SK-MEL-5 (cell line): ENCODE measurements around the gene FKBP2. TPM values are rescaled to one million over a fixed set of nuclear protein-coding genes. Genes with fewer than 3 reads are reported as not detected.

Experiments
- DNase-seq: peaks from one replicate; pipeline ENCODE4 v3.0.0-alpha.2; 2016; ENCODE audit warnings: low read depth, low spot score
- in situ Hi-C: cut with HindIII; loops from 2 replicates; pipeline ENCODE4 v1.10.0; 2016; ENCODE audit warnings: low sequenced_read_pairs, high pct_unique_total_duplicates, low pct_unique_long_range_greater_than_20kb
- total RNA-seq: library from RNA; depleted of rRNA; stranded (reverse); fragments of >200 nt; shearing (Covaris generic); gene quantifications from 2 replicates; pipeline ENCODE4 v1.2.3, GENCODE V29; 2014

Gene FKBP2
- total RNA-seq, 1 experiment from 2014 or later, result 107 TPM

DNA sequence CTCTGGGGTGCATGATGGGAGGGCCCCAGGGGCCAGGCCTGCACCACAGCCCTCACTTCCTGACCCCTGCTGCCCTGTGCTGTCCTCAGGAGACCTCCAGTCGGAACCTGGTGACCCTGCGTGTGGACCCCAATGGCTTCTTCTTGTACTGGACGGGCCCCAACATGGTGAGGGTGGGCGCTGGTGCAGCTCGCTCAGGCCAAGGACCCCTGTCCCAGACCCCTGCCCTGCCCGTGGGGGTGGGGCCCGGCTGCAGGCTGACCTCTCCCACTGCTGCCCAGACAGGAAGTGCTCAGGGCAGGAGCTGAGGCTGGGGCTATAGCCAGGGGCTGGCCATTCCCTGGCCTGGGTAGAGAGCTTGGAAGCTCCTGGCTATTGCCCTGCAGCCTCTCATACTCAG lies 13.4 kb downstream of the FKBP2 start:
- no peak for DNase-seq
- in situ Hi-C loops, result no loop called here

DNA sequence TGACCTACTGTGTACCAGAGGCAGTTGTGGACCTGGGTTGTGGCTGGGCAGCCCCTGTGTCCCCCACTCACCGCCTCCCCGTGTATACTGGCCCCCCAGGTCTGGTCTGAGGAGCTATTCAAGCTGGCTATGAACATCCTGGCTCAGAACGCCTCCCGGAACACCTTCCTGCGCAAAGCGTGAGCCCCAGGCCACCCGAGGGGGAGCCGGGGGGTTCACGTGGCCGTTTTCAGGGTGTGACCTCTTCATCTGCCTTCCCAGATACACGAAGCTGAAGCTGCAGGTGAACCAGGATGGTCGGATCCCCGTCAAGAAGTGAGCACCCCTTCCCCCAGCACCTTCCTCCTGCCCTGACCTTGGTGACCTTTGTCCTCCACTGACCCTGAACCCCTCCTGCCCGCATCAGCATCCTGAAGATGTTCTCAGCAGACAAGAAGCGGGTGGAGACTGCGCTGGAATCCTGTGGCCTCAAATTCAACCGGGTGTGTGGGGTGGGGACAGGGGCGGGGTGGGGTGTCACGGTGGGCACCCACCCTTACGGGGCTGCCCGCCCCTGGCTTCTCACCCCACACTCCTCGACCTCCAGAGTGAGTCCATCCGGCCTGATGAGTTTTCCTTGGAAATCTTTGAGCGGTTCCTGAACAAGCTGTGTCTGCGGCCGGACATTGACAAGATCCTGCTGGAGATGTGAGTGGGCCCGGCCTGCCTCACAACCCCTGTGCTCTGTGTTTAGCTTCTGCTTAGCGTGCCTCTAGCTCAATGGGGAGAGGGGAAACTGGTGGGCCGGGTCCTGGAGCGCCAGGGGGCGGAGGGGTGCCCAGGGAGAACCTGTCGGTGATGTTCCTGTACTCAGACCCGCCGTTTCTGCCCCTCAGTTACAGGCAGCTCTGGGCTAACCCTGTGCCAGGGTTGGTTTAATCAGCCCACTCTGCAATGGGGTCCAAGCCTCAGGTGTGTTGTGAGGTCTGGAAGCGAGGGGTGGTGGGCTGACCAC lies 14.5 kb downstream of the FKBP2 start:
- in situ Hi-C loops, result no loop called here
- DNase-seq, result no peak

- no peak for DNase-seq
- in situ Hi-C loops, result no loop called here
Measured at GRCh38 chr11:64256300-64256699, 15.4 kb downstream of the FKBP2 start.

DNA sequence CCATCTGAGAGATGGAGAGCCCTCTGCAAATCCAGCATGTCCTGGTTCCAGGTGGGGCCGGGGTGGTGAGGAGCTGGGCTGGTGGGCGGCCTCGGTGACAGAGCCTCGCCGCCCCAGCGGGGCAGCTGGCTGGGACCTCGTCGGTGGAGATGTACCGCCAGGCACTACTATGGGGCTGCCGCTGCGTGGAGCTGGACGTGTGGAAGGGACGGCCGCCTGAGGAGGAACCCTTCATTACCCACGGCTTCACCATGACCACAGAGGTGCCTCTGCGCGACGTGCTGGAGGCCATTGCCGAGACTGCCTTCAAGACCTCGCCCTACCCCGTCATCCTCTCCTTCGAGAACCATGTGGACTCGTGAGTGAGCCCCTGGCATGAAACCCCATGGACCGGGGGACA lies 17.5 kb downstream of the FKBP2 start:
- DNase-seq, result no peak
- in situ Hi-C loops, result no loop called here

DNA sequence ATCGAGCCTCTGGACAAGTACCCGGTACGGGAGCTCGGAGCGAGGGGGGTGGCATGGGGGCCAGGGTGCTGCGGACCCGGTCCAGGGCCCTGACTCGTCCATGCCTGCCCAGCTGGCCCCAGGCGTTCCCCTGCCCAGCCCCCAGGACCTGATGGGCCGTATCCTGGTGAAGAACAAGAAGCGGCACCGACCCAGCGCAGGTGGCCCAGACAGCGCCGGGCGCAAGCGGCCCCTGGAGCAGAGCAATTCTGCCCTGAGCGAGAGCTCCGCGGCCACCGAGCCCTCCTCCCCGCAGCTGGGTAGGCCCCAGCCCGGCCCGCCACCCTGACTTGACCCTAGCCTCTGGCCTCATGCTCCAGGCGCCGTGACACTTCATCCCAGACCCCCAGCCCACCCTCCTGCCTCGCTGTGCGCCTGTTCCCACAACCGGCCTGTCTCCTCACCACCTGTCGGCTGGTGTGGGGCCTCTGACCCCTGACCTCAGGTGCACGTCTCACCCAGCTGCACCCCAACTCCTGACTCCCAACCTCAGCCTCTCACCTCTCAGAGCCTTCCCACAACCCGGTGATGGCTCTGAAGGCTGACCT lies 18.1 kb downstream of the FKBP2 start:
- in situ Hi-C loops, result no loop called here
- no peak for DNase-seq

DNA sequence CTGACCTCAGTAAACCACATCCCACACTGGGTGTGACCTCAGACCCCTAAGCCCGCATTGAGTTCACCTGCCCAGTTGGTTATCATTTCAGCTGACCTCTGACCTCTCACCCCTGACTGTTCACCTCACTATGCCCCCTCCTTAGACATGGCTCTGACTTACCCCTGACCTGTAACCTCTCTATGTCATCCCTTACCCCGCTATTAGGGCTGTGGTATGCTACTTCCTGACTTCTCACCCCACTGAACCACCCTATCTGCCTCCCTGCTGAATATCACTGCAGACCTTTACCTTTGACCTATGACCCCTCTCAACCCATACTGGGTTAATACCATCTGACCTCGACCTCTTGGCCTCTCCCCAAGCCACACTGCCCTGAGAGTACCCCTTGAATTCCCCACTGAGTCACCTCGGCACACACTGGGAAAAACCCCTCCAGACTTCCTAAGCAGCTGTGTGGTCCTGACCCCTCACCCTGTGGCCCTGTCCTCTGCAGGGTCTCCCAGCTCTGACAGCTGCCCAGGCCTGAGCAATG lies 18.7 kb downstream of the FKBP2 start:
- in situ Hi-C loops, result no loop called here
- no peak for DNase-seq

DNA sequence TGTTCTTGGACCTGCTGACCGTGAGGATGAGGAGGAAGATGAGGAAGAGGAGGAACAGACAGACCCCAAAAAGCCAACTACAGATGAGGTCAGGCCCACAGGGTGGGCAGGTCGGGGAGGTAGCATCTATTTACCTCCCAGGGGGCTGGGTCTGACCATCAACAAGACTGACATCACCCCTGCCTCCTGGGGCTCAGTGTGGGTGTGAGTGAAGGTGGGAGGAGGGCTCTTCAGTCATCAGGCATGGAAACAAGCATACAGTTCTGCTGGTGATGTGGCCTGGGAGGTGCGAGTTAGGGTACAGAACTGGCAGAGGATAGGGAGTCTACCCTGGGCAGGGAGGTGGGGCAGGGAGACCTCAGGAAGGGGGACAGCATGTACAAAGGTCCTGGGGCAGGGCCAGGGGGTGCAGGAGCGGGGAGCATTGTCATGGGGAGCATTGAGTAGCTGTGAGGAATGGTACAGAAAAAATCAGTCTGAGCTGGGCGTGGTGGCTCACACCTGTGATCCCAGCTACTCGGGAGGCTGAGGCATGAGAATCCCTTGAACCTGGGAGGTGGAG lies 19.3 kb downstream of the FKBP2 start:
- in situ Hi-C loops, result no loop called here
- no peak for DNase-seq

DNA sequence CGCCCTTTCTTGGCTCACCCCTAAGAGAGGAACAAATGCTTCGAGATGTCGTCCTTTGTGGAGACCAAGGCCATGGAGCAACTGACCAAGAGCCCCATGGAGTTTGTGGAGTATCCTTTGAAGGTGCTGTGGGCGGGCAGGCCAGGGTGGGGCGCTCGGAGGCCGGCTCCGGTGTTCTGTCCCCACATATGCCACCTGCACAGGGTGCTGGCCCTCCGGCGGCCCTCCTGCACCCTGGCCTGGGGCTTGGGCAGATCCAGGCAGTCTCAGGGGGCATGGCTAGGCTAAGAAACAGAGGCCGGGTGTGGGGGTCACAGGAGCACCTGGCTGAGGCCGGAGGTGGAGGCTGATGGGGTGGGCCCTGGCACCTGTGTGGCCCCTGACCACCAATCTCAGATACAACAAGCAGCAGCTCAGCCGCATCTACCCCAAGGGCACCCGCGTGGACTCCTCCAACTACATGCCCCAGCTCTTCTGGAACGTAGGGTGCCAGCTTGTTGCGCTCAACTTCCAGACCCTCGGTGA lies 20.7 kb downstream of the FKBP2 start:
- DNase-seq, result no peak
- in situ Hi-C loops, result no loop called here

GRCh38 chr11:64262271-64263002 lies 21.5 kb downstream of the FKBP2 start:
- in situ Hi-C loops, result no loop called here
- DNase-seq, result no peak

- in situ Hi-C loops, result no loop called here
- DNase-seq, result no peak
Measured at GRCh38 chr11:64263021-64263946, 22.4 kb downstream of the FKBP2 start.

DNA sequence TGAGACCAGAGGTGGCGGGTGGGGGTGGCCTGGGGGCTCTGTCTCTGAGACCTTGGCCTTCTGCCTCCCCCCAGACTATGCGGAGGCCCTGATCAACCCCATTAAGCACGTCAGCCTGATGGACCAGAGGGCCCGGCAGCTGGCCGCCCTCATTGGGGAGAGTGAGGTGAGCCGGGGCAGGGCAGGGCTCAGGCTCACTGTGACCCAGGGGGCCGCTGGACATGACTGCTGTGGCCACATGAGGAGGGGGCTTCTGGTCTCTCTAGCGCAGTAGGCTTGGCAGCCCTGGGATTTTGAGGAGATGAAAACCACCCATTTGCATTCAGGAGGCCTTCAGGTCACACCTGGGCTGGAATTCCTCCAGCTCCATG lies 23.0 kb downstream of the FKBP2 start:
- in situ Hi-C loops, result no loop called here

GRCh38 chr11:64264371-64264852 lies 23.5 kb downstream of the FKBP2 start:
- DNase-seq, result no peak
- in situ Hi-C loops, result no loop called here

More for the DNA sequence above, 23.0 kb downstream of the FKBP2 start:
- no peak for DNase-seq

DNA sequence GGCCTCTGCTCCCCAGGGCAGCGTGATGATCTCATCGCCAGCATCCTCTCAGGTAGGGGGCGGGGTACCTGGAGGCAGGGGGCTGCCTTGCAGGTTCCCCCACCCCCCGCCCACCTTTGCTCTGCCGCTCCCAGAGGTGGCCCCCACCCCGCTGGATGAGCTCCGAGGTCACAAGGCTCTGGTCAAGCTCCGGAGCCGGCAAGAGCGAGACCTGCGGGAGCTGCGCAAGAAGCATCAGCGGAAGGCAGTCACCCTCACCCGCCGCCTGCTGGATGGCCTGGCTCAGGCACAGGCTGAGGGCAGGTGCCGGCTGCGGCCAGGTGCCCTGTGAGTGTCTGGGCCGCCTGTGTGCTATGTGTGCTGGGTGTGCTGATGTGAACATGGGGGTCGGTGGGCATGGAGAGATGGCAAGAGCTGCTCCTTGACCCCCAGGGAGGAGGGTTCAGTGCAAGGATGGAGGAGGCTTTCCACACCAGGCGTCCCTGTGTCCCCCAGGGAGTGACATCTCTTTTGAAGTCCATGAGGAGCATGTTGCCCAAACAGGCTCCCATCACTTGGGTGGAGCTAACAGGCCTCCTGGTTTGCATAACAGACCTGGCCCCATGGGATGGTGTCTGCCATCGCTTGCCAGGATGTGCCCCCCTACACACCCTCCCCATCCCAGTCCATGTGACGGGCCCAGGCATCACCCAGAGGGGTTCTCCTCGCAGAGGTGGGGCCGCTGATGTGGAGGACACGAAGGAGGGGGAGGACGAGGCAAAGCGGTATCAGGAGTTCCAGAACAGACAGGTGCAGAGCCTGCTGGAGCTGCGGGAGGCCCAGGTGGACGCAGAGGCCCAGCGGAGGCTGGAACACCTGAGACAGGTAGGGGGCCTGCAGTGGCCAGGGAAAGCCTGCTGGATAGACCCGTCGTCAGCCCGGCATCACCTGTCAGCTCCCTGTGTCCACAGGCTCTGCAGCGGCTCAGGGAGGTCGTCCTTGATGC lies 24.6 kb downstream of the FKBP2 start:
- in situ Hi-C loops, result no loop called here
- no peak for DNase-seq

DNA sequence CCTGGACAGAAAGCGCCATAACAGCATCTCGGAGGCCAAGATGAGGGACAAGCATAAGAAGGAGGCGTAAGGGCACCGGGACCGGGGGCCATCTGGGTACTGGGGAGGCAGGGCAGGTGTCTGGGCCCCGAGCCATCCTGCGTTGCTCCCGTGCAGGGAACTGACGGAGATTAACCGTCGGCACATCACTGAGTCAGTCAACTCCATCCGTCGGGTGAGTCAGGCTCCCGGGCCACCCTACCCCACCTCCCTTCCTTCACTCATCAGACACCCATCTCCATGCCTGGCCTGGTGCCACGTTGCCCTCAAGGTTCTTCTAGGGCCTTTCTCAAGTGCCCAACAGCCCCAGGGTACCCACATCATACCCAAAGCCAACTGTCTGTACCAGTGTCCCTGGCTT lies 25.4 kb downstream of the FKBP2 start:
- no peak for DNase-seq
- in situ Hi-C loops, result no loop called here

- no peak for DNase-seq
- in situ Hi-C loops, result no loop called here
Measured at GRCh38 chr11:64267207-64267945, 26.5 kb downstream of the FKBP2 start.
